NCI-H2107 treated with DMSO at 0.1 percent for 48 hours (cell line): ENCODE data around the gene GRIK2.

Experiments
- DNase-seq: peaks from one replicate; lab custom pipeline; 2025; ENCODE audit not compliant: unreplicated experiment; lab: John Stamatoyannopoulos, UW

The GRIK2 gene

DNA sequence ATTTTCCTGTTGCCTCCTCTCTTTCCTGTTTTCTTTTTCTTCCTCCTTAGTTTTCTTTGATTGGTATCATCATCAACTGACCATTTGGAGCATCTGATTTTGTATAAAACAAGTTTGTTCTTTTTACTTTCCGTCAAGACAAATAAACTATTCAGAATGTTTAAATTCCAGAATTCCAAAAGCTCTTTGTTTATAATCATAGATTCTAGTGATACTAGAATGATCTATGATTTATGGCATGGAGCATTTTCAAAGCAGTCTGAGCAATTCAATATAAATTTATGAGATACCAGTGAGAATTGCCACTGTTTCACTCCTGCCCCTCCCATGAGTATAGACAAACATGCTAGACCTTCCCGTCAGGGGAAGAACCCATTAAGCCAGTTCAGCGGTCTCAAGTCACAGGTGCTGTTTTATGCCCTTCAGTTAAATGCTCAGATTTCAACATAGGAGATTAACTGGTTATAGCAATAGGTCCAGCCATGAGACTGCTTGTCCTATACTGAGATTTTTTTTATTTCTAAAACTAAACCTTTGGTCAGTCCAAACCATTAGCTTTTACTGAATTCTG lies 60.7 kb downstream of the GRIK2 start:
- peak; percentile 75 for DNase-seq

- no peak for DNase-seq
Observed at GRCh38 chr6:101458336-101458735, 64.8 kb downstream of the GRIK2 start.

- no peak for DNase-seq
Observed at GRCh38 chr6:101458826-101459225, 65.3 kb downstream of the GRIK2 start.

DNA sequence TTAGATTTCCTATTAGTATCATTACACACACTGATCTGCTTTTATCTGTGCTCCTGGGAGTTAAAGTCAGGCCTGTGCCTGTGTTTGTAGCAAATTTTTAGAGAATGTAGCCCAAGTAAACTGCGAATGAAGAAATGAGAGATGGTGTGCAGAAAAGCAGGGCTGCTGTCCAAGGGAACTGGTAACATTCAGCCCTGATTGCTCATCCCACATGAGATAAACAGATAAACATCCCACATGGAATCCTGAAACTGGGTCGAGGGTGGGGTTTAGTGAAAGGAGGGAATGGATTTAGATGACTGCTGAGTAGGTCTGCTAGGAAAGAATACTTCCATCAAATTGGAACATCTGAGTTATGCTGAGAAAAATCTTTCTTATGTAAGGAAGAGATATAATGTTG lies 69.1 kb downstream of the GRIK2 start:
- DNase-seq: no peak

DNA sequence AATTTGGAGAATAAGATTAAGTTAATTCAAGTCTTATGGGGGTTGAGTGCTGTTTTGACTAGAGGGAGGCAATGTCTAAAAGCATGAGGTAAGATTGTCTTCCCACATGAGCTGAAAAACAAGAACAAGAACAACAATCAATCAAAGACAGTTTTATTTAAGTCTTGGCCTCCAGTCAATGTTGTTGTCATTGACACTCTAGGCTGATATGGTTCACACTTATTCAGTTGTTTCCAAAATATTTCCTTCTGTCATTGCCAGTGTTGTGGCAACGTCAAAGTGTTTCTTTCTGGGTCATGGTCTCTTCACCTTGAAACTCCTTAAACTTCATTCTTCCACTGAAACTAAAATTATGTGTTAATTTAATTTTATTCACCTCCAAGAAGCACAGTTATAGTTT lies 72.4 kb downstream of the GRIK2 start:
- no peak for DNase-seq

GRCh38 chr6:101477436-101477835 lies 83.9 kb downstream of the GRIK2 start:
- DNase-seq: no peak

- no peak for DNase-seq
Observed at GRCh38 chr6:101478891-101479290, 85.4 kb downstream of the GRIK2 start.

- DNase-seq: no peak
Observed at GRCh38 chr6:101482606-101483005, 89.1 kb downstream of the GRIK2 start.

- DNase-seq: no peak
Observed at GRCh38 chr6:101484781-101485180, 91.3 kb downstream of the GRIK2 start.

GRCh38 chr6:101486124-101486523 lies 92.6 kb downstream of the GRIK2 start:
- DNase-seq: no peak

DNA sequence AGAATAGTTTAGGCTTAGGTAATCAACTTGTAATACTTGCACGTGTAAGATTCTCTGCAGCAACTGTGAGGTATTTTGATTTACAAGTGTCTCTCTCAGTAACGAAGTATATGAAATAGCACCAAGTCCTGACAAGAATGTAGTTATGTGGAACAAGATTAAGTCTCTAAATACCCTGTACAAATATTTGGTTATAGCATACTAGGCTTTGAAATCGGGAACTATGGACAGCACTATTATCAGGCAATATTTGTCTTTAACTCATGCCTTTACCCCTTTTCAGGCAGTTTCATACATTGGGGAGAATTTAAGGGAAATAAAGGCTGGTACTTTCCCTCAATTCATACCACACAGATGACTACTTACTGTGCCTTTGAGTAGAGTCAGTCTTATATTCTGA lies 93.2 kb downstream of the GRIK2 start:
- no peak for DNase-seq

- no peak for DNase-seq
Observed at GRCh38 chr6:101489456-101489855, 95.9 kb downstream of the GRIK2 start.

- no peak for DNase-seq
Observed at GRCh38 chr6:101490857-101491256, 97.3 kb downstream of the GRIK2 start.

DNA sequence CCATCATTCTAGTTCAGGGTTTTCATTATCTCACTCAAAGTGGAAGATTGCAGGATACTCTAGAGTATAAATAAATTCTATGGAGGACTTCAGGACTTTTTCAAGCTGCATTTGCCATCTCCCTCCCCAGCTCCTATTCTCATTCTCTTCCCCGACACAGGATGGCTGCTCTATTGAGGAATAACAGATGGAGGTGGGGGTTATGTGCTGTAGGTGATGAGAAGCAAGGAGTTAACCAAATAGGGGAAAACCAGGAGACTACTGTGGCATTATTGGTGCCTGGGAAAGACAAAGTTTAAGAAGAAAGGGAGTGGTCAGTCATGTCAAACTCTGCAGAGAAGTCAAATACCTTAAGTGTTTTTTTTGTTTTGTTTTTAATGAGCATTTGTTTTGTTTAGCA lies 109.3 kb downstream of the GRIK2 start:
- no peak for DNase-seq

DNA sequence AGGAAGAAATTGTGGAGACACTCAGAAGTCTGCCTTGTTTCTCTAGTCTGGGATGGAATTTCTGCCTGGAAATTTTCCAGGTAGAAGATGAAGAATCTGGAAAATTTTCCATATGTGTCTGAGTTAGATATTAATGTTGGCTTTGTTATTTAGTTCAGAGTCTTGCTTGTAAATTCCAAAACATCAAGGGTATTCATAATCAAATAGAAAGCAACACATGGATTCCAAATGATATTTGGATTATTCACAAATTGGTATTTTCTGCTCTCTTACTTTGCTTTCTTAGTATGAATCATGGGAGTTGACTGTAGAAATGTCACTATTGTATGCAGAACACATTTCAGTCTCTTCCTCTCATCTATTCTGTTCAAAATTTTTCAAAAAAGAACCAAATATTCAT lies 116.0 kb downstream of the GRIK2 start:
- no peak for DNase-seq

DNA sequence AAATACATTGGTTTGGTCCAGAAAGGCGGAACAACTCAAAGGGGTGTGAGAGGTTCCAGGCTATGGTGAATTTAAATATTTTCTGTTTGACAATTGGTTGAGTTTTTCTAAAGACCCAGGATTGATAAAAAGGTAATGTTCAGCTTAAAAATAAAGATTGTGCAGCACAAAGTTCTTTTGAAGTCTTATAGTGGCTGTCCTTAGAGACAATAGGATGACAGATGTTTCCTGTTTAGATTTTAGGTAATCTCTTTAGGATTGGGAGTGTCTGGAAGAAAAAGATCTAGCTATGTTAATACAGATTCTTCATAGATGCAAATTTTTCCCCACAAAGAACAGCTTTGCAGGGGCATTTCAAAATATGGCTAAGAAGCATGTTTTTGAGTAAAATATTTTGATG lies 119.7 kb downstream of the GRIK2 start:
- no peak for DNase-seq

DNA sequence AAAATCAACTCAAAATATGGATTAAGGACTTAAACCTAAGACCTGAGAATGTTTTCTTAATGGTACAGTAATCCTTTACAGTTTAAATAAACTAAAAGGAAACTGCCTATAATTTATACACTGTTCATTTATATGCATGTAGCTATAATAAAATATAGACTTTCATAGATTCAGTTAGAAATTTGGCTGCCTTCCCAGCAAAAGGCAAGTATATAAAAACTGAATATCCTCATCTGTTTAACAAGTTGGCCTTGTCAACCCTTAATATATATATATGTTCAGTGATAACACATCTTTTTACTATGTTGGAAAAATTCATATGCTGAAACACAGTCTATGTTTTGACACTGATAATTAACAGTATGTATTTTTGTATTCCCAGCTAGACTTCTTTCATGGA lies 123.1 kb downstream of the GRIK2 start:
- no peak for DNase-seq

DNA sequence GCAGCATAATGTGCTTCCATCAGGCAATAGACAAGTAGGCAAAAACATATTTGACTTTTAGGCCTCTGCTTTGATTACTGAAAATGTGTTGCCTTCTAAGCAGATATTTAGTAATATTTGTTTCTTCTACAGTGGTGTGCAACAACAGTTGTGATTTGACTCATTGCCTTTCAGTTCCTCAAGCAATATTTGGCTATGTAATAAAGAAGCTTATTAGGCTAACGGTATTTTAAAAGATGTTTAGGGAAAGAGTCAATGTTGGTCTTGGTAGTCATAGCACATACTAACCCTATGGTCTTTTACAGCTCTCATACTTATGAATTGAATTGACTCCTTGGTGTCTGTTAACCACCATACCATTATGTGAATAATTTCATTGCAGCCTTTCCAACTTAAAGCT lies 124.1 kb downstream of the GRIK2 start:
- DNase-seq: no peak

- DNase-seq: no peak
Observed at GRCh38 chr6:101522254-101522653, 128.7 kb downstream of the GRIK2 start.

- DNase-seq: no peak
Observed at GRCh38 chr6:101527467-101527866, 134.0 kb downstream of the GRIK2 start.

- DNase-seq: no peak
Observed at GRCh38 chr6:101528801-101529200, 135.3 kb downstream of the GRIK2 start.

- no peak for DNase-seq
Observed at GRCh38 chr6:101531538-101531937, 138.0 kb downstream of the GRIK2 start.

DNA sequence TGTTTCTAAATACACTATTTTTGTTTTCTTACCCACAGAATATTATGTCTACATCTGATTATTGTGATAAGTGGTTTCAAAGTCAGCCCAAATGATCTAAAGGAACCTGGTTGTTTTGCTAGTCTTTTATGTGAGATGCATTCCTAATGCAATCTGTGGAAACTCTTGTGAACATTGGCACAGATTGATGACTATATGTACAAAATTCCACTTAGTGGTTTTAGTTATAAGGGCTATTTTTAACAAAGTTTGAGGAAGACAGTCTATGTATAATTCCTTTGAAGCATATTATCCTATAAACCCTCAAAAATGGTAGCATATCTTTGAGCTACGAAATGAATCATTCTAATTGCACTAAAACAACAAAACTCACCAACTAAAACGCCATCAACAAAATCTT lies 140.9 kb downstream of the GRIK2 start:
- no peak for DNase-seq

GRCh38 chr6:101534821-101535220 lies 141.3 kb downstream of the GRIK2 start:
- DNase-seq: no peak
